ENCODE data around the gene GRIK3.
"Not testable (repeated sequence)": the region's sequence is repeated elsewhere in the genome, so short reads cannot be mapped to it uniquely, and the experiment has no call there.

The GRIK3 gene

DNA sequence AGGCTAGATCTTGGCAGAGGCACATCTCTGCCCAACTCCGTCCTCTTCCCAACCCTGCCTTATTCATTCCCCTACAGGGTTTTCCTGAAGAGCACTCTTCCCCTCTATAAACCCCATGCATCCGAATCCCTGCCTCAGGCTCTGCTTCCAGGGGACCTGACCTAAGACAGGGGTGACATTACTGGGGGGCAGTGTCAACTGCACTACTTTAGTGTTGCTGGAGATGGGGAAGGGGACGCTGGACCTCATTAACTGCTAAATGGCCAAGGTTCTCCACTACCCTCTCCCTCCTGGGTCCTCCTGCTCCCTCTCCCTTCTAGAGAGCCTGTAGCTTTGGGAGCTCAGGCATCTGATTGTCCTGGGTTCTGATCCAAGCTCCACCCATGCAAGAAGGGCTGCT lies 126.2 kb downstream of the GRIK3 start:
- POLR2A ChIA-PET, result no interaction called here

DNA sequence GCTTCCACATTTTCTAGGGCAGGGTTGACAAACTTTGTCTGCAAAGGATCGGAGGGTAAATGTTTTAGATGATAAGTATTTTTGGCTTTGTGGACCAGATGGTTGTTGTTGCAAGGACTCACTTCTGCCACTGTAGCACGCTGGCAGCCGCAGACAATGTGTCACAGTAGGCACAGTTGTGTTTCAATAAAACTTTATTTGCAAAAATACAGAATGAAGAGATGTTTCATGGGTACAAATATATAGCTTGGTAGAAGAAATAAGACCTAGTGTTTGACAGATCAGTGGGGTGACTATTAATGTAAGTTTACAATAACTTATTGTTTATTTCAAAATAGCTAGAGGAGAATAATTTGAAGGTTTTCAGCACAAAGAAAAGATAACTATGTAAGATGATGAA lies 127.8 kb downstream of the GRIK3 start:
- POLR2A ChIA-PET, result no interaction called here
- no peak for DNase-seq (ENCODE audit: extremely low spot score)
- CTCF ChIA-PET, result no interaction called here

More for the DNA sequence above, 126.2 kb downstream of the GRIK3 start:
- TF ChIP-seq CTBP1 (IDR thresholded peaks at IDR 0.05; ENCODE audit: borderline replicate concordance), result no peak
- no peak for TF ChIP-seq FOXM1 (IDR thresholded peaks at IDR 0.05; ENCODE audit: borderline replicate concordance)
- no peak for TF ChIP-seq NFRKB (IDR thresholded peaks at IDR 0.05)
- no peak for TF ChIP-seq TARDBP (IDR thresholded peaks at IDR 0.05)
- no peak for TF ChIP-seq ARNT (IDR thresholded peaks at IDR 0.05)
- TF ChIP-seq SP1 (IDR thresholded peaks at IDR 0.05), result no peak
- TF ChIP-seq FOXK2 (IDR thresholded peaks at IDR 0.05), result no peak
- TF ChIP-seq ELF4 (IDR thresholded peaks at IDR 0.05), result no peak
- no peak for TF ChIP-seq BHLHE40 (IDR thresholded peaks at IDR 0.05; ENCODE audit: borderline replicate concordance)
- TF ChIP-seq LEF1 (IDR thresholded peaks at IDR 0.05; ENCODE audit: borderline replicate concordance), result no peak
- TF ChIP-seq FOXA1 (IDR thresholded peaks at IDR 0.05), result no peak
- CTCF ChIA-PET, result no interaction called here
- DNase-seq (ENCODE audit: extremely low spot score), result no peak

DNA sequence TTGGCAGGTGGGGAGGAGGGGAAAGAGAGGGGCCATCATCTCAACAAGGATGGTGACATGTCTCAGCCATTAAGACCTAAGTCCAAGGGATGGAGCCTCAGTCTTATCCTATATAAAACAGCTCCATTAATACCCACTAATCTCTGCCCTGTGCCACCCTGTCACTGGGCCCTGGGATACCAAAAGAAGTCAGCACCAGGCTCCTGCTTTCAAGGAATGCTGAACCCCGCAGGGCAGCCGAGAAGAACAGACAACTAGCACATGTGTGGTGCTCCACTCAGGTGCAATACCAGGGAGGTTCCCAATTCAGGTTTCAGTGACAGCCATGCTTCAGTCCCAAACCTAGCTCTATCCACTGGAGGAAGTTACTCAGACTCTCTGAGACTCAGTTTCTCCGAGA lies 128.4 kb downstream of the GRIK3 start:
- ChIA-PET CTCF (no interaction called here), POLR2A (no interaction called here)
- TF ChIP-seq LEF1 (IDR thresholded peaks at IDR 0.05; ENCODE audit: borderline replicate concordance) (no peak), SP1 (IDR thresholded peaks at IDR 0.05) (no peak), BHLHE40 (IDR thresholded peaks at IDR 0.05; ENCODE audit: borderline replicate concordance) (no peak)
- no peak for DNase-seq (ENCODE audit: extremely low spot score)

More for the DNA sequence above, 127.8 kb downstream of the GRIK3 start:
- TF ChIP-seq CTBP1 (IDR thresholded peaks at IDR 0.05; ENCODE audit: borderline replicate concordance), result no peak
- no peak for TF ChIP-seq BHLHE40 (IDR thresholded peaks at IDR 0.05; ENCODE audit: borderline replicate concordance)
- no peak for TF ChIP-seq FOXM1 (IDR thresholded peaks at IDR 0.05; ENCODE audit: borderline replicate concordance)
- TF ChIP-seq LEF1 (IDR thresholded peaks at IDR 0.05; ENCODE audit: borderline replicate concordance), result no peak
- no peak for TF ChIP-seq NFRKB (IDR thresholded peaks at IDR 0.05)
- no peak for TF ChIP-seq SUZ12 (IDR thresholded peaks at IDR 0.05)
- TF ChIP-seq ARNT (IDR thresholded peaks at IDR 0.05), result no peak

DNA sequence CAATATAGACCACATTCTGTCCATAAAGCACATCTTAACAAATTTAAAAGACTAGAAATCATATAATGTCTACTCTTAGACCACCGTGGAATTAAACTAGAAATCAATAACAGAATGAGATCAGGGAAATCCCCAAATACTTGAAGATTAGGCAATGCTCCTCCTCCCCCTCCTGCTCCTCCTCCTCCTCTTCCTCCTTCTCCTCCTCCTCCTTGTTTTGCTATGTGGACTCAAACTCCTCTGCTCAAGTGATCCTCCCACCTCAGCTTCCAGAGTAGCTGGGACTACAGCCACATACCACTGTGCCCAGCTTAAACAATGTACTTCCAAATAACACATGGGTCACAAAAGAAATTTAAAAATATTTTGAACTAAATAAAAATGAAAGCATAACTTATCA lies 134.2 kb downstream of the GRIK3 start:
- ChIA-PET CTCF (no interaction called here), POLR2A (no interaction called here)
- TF ChIP-seq FOXA1 (IDR thresholded peaks at IDR 0.05) (no peak), HDGF (IDR thresholded peaks at IDR 0.05; ENCODE audit: borderline replicate concordance) (no peak), LEF1 (IDR thresholded peaks at IDR 0.05; ENCODE audit: borderline replicate concordance) (no peak), ARNT (IDR thresholded peaks at IDR 0.05) (no peak), FOXK2 (IDR thresholded peaks at IDR 0.05) (no peak), SUZ12 (IDR thresholded peaks at IDR 0.05) (no peak)
- no peak for DNase-seq (ENCODE audit: extremely low spot score)

DNA sequence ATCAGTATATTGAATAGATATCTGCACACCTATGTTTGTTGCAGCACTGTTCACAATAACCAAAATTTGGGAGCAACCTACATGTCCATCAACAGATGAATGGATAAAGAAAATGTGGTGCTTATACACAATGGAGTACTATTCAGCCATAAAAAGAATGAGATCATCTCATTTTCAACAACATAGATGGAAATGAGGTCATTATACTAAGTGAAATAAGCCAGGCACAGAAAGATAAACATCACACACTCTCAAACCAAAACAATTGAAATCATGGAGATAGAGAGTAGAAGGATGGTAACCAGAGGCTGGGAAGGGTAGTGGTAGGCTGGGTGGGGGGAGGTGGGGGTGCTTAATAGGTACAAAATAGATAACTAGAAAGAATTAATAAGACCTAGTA lies 136.5 kb downstream of the GRIK3 start:
- CTCF ChIA-PET; POLR2A ChIA-PET; DNase-seq (ENCODE audit: extremely low spot score): not testable (repeated sequence)

DNA sequence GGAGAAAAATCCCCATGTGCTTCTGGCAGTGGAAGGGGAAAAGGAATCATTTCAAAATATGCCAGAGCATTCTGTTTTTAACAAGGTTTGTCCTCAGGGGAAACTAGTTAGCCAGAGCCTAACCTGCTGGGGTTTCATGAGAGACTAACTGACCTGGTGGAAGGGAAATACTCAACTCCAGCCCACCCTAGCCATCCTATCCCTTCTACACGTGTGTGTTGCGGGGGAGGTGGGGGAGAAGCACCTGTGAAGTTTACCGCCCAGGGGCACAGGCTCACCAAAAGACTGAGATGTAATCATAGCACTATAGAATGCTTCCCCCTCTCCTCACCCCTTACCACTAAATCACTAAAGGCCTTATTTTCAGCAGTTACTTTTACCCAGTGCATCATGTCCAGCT lies 139.5 kb downstream of the GRIK3 start:
- TF ChIP-seq CTBP1 (IDR thresholded peaks at IDR 0.05; ENCODE audit: borderline replicate concordance), result no peak
- ChIA-PET CTCF (no interaction called here), POLR2A (no interaction called here)
- no peak for DNase-seq (ENCODE audit: extremely low spot score)

DNA sequence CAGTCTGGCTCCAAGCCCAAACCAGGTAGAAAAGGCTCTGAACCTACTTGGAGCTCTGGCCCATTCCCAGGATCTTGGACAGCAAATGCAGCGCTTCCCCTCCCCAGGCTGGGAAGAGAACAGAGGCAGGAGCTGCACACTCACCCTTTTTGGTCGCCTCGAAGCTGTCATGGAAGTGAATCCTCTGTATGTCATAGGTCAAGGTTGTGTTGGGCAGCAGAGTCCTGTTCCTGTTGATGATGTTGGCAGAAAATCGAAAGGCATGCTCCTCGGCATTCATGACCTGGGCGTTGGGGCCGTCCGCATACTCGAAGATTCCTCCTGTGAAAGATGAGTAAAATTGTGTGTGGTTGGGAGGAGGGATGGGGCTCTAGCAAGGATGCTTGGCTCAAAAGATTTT lies 143.5 kb downstream of the GRIK3 start:
- DNase-seq (ENCODE audit: extremely low spot score), result no peak
- CTCF ChIA-PET, result no interaction called here
- no peak for TF ChIP-seq NFRKB (IDR thresholded peaks at IDR 0.05)
- TF ChIP-seq, protein P1, sequence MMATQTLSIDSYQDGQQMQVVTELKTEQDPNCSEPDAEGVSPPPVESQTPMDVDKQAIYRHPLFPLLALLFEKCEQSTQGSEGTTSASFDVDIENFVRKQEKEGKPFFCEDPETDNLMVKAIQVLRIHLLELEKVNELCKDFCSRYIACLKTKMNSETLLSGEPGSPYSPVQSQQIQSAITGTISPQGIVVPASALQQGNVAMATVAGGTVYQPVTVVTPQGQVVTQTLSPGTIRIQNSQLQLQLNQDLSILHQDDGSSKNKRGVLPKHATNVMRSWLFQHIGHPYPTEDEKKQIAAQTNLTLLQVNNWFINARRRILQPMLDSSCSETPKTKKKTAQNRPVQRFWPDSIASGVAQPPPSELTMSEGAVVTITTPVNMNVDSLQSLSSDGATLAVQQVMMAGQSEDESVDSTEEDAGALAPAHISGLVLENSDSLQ (IDR thresholded peaks at IDR 0.05), result no peak
- POLR2A ChIA-PET, result no interaction called here

DNA sequence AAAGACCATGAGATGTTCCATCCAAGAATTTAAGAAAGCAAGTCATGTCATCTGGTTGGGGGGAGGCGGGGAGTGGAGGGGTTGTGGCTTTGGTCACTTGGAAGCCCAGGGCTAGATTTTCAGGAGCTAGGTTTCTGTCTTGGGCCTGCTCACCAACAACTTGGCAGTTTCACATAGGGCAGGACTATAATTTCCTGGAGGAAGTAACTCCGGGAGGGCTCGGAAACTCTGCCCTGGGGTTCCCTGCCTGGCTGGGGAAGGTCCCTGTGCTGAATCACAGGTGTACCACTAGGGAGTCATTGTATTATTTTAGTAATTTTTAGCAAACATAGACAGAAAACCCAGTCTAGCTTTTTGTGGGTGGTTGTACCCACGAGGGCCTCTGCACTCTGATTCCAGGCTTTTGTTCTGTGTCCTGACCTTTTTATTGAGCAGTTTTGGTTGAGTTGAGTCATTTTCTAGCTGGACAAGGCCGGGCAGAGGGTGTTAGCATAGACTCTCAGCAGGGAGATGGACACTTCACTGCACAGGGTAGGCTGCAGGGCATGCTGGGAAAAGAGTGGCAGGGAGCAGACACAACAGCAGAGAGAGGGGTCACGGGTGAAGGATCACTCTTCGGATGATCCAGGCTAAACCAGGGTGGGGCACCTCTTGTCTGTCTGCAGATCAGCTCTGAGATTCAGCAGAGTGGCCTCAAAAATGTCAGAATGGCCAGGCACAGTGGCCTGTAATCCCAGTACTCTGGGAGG lies 144.7 kb downstream of the GRIK3 start:
- TF ChIP-seq L3MBTL2 (conservative IDR thresholded peaks at IDR 0.05) (no peak), HDGF (IDR thresholded peaks at IDR 0.05; ENCODE audit: borderline replicate concordance) (no peak), NFRKB (IDR thresholded peaks at IDR 0.05) (no peak), FOXA1 (IDR thresholded peaks at IDR 0.05) (no peak), TARDBP (IDR thresholded peaks at IDR 0.05) (no peak), ARNT (IDR thresholded peaks at IDR 0.05) (no peak), ELF4 (IDR thresholded peaks at IDR 0.05) (no peak), FOXK2 (IDR thresholded peaks at IDR 0.05) (no peak), ZNF384 (IDR thresholded peaks at IDR 0.05) (no peak), SUZ12 (IDR thresholded peaks at IDR 0.05) (no peak), BHLHE40 (IDR thresholded peaks at IDR 0.05; ENCODE audit: borderline replicate concordance) (no peak), LEF1 (IDR thresholded peaks at IDR 0.05; ENCODE audit: borderline replicate concordance) (no peak)
- CTCF ChIA-PET, result no interaction called here
- POLR2A ChIA-PET, result no interaction called here
- no peak for DNase-seq (ENCODE audit: extremely low spot score)

Data from HEK293T (cell line).